Kidney capillary endothelial cell (primary cell): ENCODE results near the gene OR10H1.
"Not testable (repeated sequence)": the region's sequence is repeated elsewhere in the genome, so short reads cannot be mapped to it uniquely, and the experiment has no call there.

ENCODE experiments used
- DNase-seq: peaks from one replicate; pipeline ENCODE4 v3.0.0-alpha.2; 2018; ENCODE audit warnings: low spot score

Gene OR10H1

DNA sequence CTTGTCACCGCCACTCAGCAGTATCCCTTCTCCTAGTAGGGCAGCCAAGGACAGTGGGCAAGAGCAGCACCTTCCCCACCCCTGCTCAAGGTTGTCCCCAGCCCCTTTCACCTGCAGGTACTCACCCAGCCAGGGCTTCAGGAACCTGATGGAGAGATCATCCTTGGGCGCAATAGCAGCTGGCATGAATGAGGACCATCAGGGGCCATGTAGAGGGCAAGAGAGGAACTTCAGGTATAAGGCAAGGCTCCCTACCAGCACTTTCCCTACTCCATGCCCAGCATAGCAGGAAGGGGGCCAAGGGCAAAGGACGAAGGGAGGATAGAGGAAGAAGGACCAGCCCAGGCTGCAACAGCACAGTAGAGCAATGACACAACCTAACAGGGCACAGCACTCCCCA is 41.3 kb downstream of the OR10H1 start:
- not testable (repeated sequence) for DNase-seq

DNA sequence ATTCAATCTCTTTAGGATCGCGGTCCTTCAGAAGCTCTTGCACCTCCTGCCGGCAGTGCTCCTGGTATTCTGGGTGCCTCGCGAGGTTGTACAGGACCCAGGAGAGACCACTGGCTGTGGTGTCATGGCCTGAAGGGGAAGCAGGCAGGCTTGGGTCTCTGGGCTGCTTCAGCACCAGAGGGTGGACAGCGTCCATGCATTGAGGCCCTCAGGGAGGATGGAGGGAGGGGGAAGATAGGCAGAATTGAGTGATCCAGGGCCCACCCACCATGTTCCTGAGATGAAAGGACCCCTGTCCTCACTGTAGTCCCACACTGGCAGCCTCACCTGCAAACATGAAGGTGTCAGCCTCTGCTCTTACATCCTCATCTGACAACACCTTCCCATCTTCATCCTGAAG is 45.9 kb downstream of the OR10H1 start:
- DNase-seq, result no peak

DNA sequence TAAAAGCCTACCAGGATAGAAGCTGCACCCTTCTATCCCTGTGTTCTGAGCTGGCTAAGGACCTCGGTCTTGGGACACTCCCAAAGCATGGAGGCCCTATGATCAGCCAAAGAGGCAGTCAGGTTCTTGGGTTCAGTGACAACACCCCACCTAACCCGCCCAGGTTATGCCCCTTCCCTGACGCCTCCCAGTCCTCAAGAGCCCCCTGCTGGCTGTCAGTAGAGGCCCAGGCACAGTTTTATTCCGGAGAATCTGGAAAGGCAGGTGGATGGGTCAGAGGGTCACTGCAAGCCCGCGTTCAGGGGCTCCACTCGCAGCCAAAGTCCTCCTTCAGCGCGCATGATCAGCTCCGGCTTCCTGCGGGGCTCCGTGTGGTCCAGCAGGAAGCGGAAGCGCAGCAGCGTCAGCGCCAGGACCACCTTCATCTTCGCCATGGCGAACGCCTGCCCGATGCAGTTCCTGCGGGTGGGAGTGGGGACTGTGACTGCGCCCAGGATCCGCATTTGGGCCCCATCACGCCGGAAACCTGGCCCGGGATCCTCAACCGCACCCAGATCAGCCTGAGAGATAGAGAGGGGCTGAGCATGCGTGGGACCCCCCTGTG is 55.4 kb downstream of the OR10H1 start:
- no peak for DNase-seq

DNA sequence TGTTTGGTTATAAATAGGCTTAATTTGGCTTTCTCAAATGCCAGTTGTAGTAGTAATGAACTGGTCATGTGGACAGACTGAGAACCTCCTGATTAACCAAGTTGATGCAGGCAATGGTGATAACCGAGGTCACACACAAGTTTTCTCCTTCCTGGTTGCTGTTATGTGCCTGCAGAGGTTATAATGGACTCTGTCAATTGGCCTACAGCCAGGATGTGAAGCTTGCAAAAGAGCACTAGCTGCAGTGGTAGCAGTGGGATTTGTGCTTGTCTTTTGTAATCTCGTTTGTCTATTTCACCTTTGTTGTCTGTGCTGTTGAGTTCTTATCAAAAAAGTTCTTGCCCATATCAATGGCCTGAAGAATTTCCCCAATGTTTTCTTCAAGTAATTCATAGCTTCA is 57.1 kb downstream of the OR10H1 start:
- no peak for DNase-seq
